SHP77 treated with DMSO at 0.1 percent for 48 hours (cell line): ENCODE measurements around the gene PELI1.

Experiments
- DNase-seq: peaks from one replicate; lab custom pipeline; 2025; lab: John Stamatoyannopoulos, UW

PELI1 gene

DNA sequence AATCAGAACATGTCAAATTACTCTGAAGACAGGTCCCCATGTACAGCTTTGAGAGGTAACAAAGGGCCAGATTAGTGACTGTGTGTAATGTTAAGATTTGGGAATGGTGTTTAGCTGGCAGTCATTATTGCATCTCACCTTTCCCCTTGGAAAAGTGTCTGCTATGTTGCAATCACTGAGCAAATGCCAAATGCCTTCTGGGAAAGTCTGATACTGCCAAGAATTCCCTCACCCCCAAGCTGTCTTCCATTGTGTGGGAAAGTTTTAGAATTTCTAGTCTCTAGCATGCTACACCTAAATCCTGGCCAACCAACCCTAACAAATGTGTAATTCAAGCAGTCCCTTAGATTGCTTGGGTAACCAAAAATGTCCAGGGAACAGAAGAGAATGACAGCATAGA lies 13.6 kb upstream of the PELI1 start:
- DNase-seq: no peak

GRCh38 chr2:64153811-64154210 lies 9.6 kb upstream of the PELI1 start:
- DNase-seq: no peak

GRCh38 chr2:64151476-64151875 lies 7.3 kb upstream of the PELI1 start:
- DNase-seq: no peak

GRCh38 chr2:64145714-64146113 lies 1.5 kb upstream of the PELI1 start:
- DNase-seq: no peak

- DNase-seq: no peak
Measured at GRCh38 chr2:64145119-64145518, 899 bp upstream of the PELI1 start.

GRCh38 chr2:64143169-64144056 lies 807 bp downstream of the PELI1 start:
- DNase-seq: no peak

- DNase-seq: no peak
Measured at GRCh38 chr2:64142741-64143168, 1.5 kb downstream of the PELI1 start.

DNA sequence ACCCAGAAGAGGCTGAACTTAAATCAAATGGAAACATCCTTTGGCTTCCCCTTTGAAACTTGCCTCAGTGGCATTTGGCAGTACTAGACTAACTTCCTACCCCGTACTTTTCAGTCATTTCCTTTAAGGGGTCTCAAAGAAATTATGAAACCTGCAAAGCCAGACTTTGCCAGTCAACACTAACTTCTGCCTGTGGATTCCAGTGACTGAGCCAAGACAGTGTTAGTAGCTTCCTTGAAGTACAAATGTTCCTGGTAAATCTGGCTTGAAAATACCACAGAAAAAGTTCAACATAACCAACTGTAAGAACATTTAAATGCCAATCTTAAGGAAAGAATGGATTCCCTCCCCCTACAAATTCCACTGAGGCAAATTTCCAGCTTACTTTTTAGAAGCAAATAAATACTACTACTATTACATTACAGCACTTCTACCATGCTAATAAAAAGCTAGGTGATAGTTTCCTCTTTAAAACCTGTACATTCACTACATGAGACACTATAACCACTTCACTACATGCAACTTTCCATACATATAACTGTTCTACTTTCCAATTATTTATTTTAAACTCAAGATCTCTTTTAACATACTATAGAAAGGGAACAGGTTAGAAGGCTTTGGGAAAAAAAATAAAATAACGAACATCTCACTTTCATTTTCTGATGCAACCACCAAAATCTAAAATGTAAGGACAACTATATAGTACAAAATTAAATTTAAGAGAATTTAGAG lies 2.4 kb downstream of the PELI1 start:
- no peak for DNase-seq

- DNase-seq: no peak
Measured at GRCh38 chr2:64140665-64141200, 3.5 kb downstream of the PELI1 start.

DNA sequence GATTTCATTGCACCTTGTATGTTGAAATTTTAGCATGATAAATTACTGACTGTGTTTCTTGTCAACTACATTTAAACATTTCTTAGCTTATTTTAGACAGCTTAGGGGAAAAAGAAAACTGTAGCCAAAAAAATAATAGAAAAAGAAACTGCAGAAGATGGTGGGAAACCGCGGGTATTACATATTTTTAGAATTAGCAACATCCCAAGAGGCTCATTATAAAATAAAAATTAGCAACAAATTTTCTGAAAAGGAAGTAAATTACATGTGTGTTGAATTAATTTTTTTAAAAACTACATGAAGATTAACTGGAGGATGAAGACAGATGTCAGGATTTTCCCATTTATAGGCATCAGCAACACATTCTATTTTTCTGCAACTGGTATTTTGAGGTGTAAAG lies 4.3 kb downstream of the PELI1 start:
- no peak for DNase-seq

- no peak for DNase-seq
Measured at GRCh38 chr2:64137996-64138395, 6.2 kb downstream of the PELI1 start.

GRCh38 chr2:64137567-64137966 lies 6.7 kb downstream of the PELI1 start:
- no peak for DNase-seq

DNA sequence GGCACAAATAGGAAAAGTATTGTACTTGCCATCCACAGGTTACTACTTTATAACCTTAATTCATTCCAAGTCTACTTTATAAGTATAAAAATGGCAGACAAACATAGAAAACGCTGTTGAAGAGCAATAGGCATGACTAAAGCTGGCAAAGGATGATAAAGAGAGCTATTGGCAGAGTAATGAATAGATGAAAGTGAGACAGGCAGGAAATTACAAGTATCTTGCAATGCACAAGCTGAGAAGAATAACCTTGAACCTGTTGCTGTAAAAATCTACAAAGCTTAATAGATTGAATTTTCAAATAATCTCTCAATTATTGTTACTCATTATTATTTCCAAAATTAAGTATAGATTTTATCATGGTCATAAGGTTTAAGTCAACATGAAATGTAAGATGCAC lies 8.8 kb downstream of the PELI1 start:
- DNase-seq: no peak

DNA sequence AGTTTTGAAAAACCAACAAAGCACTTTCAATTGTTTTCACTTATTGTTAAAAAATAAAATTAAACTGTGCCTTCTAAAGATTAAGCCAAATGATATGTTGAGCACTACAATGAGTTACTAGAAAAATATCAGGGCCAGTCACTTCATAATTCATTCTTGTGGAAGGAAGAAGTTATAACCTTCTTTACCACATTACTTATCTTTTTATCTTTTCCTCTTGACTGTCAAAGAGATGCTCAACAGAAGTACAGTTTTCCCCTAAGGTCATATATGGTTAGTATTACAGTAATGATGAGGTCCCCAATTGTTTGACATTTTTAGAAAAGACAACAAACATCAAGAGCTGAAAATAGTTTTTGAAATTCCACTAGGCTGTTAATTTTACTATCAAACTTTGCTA lies 9.4 kb downstream of the PELI1 start:
- DNase-seq: no peak

- no peak for DNase-seq
Measured at GRCh38 chr2:64133828-64134227, 10.4 kb downstream of the PELI1 start.

DNA sequence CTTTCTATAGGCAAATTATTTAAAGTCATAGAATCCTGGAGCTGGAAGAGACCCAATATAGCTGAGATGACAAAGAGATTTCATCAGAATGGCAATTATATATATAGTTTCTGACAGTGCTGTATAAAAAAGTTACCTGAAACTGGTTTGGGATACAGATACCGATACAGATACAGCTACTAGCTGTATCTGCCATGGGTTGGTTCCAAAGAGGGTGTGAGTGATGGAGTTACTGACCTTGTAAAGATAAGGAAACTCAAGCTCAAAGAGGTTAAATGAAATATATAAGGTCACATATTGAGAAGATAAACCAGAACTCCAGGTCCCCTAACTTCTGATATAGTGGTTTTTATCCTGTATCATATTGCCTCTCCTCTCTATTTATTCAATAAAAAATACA lies 10.9 kb downstream of the PELI1 start:
- DNase-seq: no peak

GRCh38 chr2:64130333-64130732 lies 13.9 kb downstream of the PELI1 start:
- DNase-seq: no peak

- DNase-seq: no peak
Measured at GRCh38 chr2:64128943-64129391, 15.3 kb downstream of the PELI1 start.

- DNase-seq: no peak
Measured at GRCh38 chr2:64128406-64128805, 15.8 kb downstream of the PELI1 start.

- DNase-seq: no peak
Measured at GRCh38 chr2:64127119-64127518, 17.1 kb downstream of the PELI1 start.

GRCh38 chr2:64126601-64127000 lies 17.6 kb downstream of the PELI1 start:
- DNase-seq: no peak

DNA sequence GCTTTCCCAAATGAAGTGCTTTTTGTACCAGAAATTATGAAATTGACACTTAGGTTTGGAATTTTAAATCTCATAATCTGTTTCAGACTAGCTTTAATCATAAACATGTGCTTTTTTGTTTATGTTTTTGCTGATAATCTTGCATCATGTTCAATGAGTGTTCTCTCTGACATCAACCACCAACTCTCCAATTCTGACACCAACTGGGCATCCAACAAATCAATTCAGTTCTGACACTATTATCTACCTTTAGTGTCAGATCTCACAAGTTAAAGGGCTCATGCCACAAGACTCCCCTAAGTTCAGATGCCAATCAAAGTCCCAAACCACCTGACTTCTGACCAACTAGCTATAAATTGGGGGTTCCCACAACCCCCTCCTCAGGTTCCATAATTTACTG lies 19.6 kb downstream of the PELI1 start:
- DNase-seq: no peak

DNA sequence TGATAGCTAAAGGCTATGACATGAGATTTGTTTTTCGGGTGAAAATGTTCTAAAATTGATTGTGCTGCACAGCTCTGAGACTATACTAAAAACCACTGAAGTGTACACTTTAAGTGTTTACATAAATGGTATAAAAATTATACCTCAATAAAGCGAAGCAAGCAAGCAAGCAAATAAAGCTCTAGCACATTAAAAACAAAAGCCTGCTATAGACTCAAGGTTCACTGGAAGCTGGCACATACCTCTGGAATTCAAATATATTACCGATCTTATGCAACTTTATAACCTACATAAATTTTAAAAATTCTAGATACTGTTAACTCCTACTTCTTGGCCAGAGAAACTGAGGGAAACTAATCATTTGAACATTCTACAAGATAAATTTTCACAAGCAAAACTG lies 20.1 kb downstream of the PELI1 start:
- DNase-seq: no peak
